Motor neuron (in vitro differentiated cells): Measurements from ENCODE around the gene CDHR2. TPM values are rescaled to one million over a fixed set of nuclear protein-coding genes. Genes with fewer than 3 reads are reported as not detected.
"Not testable (repeated sequence)": the region's sequence is repeated elsewhere in the genome, so short reads cannot be mapped to it uniquely, and the experiment has no call there.

Source experiments
- ATAC-seq, 8 experiments: fragments of 200-7000 bp; cut with Tn5 transposase; replicated peaks in 6 of 8; 2 replicates each; pipeline ENCODE4 v1.8.0; 2021; ENCODE audit warnings: mild to moderate bottlenecking in 8 of 8, moderate library complexity in 8 of 8
- H3K27ac ChIP-seq, 2 donors: fragments of 250-450 bp; sonication (Bioruptor Pico); 2 replicates each; pipeline ENCODE4 v1.9.0; 2021; ENCODE audit warnings: antibody characterized with exemption in 2 of 2, mild to moderate bottlenecking in 2 of 2, moderate library complexity in 1 of 2
- H3K4me1 ChIP-seq, 2 donors: fragments of 250-450 bp; sonication (Bioruptor Pico); replicated peaks in 1 of 2; 2 replicates each; pipeline ENCODE4 v1.6.1; 2021; ENCODE audit warnings: antibody characterized with exemption in 2 of 2, mild to moderate bottlenecking in 2 of 2, moderate library complexity in 1 of 2
- H3K4me3 ChIP-seq, 5 donors: fragments of 250-450 bp; sonication (Bioruptor Pico); 2 replicates each; pipeline ENCODE4 v1.9.0; 2021; ENCODE audit warnings: antibody characterized with exemption in 5 of 5, mild to moderate bottlenecking in 5 of 5, moderate library complexity in 4 of 5
- WGBS, 10 experiments: fragments of 450-650 bp; shearing (Covaris generic); methylation state at CpG; one replicate each; pipeline ENCODE4 v1.0.0; 2022; 5-methylcytosine and 5-hydroxymethylcytosine counted together
- in situ Hi-C, 9 experiments: fragments of 400-800 bp; cut with MboI; loops; one replicate each; pipeline ENCODE4 v1.15.0; 2021; ENCODE audit warnings: low sequenced_read_pairs in 9 of 9, low pct_unique_long_range_greater_than_20kb in 2 of 9; ENCODE audit not compliant: unreplicated experiment in 9 of 9
- total RNA-seq, 8 experiments: library from RNA; unstranded; fragments of 300-600 nt; gene quantifications; 2 replicates each; pipeline versions ENCODE4 v1.2.3 to v1.2.4, GENCODE V29; 2022

The CDHR2 gene
- total RNA-seq, 8 experiments from 2014 or later, result 0.05 to 0.96 (median 0.60) TPM; not detected in 1

DNA sequence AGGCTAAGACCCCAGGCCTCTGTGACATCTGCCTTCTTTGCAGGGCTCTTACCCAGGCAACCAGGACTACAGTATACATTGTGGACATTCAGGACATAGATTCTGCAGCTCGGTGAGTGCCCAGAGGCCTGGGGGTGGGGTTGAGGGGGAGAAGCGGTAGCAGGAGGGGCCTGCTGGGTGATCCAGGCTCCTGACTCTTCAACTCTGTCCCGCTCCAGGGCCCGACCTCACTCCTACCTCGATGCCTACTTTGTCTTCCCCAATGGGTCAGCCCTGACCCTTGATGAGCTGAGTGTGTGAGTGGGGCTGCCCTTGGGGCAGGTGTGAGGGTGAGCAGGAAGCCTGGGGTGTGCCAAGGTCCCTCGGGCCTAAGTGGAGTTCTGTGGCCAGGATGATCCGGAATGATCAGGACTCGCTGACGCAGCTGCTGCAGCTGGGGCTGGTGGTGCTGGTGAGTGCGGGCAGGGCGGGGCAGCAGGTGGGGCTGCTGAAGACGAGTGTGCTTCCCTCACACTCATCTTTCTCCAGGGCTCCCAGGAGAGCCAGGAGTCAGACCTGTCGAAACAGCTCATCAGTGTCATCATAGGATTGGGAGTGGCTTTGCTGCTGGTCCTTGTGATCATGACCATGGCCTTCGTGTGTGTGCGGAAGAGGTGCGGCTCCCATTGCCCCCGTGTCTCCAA, 41.0 kb downstream of the CDHR2 start:
- peaks cover 0 to 14% of the 10 kb centered on the region in 2 donors for H3K4me1 ChIP-seq
- ATAC-seq, result peak in 5 of 8 experiments; percentile 53 to 86 (median 57)
- H3K27ac ChIP-seq, result peak overlapping the region; percentile 18 to 72
- H3K4me3 ChIP-seq, result no peak overlapping the region
- in situ Hi-C loops, result no loop called here
- 40 to 50% methylated on average over 1 to 2 of the region's 17 CpGs; no CpG with 5 or more reads in 8 of the 10 experiments for WGBS, 10 experiments

DNA sequence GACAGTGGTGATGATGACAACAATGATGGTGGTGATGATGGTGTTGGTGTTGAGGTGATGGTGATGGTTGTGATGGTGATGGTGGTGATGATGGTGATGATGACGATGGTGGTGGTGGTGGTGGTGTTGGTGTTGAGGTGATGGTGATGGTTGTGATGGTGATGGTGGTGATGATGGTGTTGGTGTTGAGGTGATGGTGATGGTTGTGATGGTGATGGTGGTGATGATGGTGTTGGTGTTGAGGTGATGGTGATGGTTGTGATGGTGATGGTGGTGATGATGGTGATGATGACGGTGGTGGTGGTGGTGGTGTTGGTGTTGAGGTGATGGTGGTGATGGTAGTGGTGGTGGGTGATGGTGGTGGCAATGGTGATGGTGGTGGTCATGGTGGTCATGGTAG, 42.5 kb downstream of the CDHR2 start:
- H3K27ac ChIP-seq, H3K4me3 ChIP-seq, in situ Hi-C loops, ATAC-seq: not testable (repeated sequence)
- H3K4me1 ChIP-seq, result peaks cover 0 to 14% of the 10 kb centered on the region in 2 donors
- WGBS, 10 experiments, result 14 to 100% (median 50%) methylated on average over 1 to 2 of the region's 2 CpGs; no CpG with 5 or more reads in 3 of the 10 experiments

DNA sequence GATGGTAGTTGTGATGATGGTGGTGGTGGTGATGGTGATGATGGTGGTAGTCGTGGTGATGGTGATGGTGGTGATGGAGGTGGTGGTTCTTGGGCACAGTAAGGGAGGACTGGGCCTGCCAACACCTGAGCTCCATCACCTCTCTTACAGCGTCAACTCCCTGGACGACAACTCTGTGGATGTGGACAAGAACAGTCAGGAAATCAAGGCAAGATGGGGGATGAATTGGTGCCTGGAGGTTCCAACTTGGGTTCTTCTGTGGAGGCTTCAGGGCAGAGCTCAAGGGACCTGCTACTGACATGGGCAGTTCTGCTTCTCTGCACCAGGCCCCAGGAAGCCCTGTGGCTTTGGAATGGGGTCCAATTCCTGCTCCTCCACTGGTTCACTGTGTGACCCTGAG, 43.4 kb downstream of the CDHR2 start:
- 17 to 100% (median 91%) methylated on average over 1 to 3 of the region's 3 CpGs; no CpG with 5 or more reads in 2 of the 10 experiments for WGBS, 10 experiments
- in situ Hi-C loops, result no loop called here
- no peak for ATAC-seq

DNA sequence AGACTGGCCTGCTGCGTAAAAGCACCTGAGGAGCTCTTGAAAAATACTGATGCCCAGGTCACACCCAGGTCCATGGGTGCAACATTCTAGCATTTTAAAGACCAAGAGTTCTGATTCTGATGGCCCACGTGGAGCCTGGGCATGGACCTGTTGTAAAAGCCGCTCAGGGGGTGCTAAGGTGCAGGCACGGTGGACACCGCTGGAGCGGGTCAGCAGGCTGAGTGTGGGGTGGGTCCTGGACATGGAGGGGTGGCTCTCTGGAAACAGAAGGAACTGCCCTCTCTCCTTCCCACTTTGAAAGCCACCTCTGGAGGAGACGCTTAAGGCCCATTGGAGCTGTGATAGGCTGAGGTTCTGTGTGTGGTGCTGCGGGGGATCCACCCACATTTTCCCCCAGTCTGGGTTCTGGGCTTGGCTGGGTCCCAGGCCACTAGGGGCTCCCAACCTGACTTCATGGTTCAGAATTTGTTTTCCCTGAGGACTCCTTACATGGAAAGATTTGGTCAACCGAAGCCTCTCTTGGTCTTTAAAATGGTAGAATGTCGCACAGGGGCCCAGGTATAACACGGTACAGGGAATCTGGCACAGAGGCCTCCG, 44.2 kb downstream of the CDHR2 start:
- H3K4me1 ChIP-seq, result peaks cover 0 to 14% of the 10 kb centered on the region in 2 donors
- 60 to 100% (median 97%) methylated on average over 1 to 6 of the region's 12 CpGs; no CpG with 5 or more reads in 6 of the 10 experiments for WGBS, 10 experiments
- in situ Hi-C loops, result no loop called here
- H3K4me3 ChIP-seq, result no peak overlapping the region
- no peak for ATAC-seq
- no peak overlapping the region for H3K27ac ChIP-seq

More for the DNA sequence above, 43.4 kb downstream of the CDHR2 start:
- no peak overlapping the region for H3K27ac ChIP-seq
- H3K4me1 ChIP-seq, result peaks cover 0 to 14% of the 10 kb centered on the region in 2 donors
- no peak overlapping the region for H3K4me3 ChIP-seq

DNA sequence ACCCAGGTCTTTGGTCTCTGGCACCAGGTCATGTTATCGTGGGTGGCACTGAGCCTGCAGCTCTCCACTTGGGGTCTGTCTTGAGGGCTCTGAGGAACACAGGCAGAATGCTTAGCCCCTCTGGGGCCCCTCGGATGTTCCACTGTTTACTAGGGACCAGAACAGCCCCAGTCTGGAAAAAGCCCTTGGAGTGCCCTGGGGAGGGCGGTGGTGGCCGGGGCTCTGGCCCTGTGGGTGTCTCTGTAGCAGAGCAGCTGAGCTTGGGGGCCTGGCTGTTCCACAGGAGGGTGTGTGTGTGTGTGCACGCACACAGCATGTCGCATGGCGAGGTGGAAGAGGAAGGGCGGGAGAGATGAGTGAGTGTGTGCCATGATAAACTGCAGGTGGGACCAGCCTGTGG, 45.4 kb downstream of the CDHR2 start:
- in situ Hi-C loops, result no loop called here
- ATAC-seq, result no peak
- Histone ChIP-seq H3K27ac (no peak overlapping the region), H3K4me1 (peaks cover 0 to 11% of the 10 kb centered on the region in 2 donors), H3K4me3 (no peak overlapping the region)
- 80% methylated on average over 1 of the region's 8 CpGs; no CpG with 5 or more reads in 9 of the 10 experiments for WGBS, 10 experiments

DNA sequence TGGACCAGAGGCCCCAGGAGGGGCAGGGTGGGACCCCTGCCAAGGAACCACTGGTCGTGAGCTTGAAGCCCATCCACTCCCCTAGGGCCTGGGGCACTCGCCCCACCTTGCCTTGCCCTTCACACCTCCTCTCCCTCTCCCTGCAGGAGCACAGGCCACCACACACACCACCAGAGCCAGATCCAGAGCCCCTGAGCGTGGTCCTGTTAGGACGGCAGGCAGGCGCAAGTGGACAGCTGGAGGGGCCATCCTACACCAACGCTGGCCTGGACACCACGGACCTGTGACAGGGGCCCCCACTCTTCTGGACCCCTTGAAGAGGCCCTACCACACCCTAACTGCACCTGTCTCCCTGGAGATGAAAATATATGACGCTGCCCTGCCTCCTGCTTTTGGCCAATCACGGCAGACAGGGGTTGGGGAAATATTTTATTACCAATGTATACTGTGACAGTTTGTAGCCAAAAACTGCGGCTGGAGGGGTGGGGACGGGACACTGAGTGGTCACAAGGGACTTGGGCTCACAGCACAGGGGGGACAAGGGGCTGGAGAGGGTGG, 46.3 kb downstream of the CDHR2 start:
- in situ Hi-C loops, result no loop called here
- 60 to 100% (median 90%) methylated on average over 2 to 5 of the region's 11 CpGs; no CpG with 5 or more reads in 5 of the 10 experiments for WGBS, 10 experiments

DNA sequence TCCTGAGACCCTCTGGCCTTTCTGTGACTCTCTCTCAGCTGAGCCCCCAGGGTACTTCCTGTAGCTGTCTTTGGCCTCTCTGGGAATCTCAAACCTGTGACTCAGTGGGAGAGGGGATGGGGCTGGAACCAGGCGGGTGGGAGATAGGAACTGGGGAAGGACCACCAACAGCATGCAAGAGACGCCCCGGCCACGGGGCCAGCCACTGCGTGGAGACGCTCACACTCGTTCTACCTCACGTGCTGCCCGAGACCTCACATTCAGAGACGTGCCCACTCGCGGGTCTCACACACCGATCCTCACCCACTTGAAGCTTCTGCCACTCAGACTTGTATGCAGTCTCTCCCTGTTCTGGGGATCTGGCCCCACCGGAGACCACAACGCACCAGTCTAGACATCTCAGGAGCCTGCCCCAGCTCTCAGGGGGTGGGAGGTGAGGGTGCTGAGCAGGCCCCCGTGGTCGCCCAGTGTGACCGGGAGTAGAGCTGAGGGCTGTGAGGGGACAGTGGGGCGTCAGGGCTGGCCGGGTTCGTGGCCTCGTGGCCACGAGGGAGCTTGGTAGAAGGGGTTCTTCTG, 47.0 kb downstream of the CDHR2 start:
- no peaks in the 10 kb centered on the region for H3K4me1 ChIP-seq
- in situ Hi-C loops, result no loop called here
- no peak for ATAC-seq
- H3K27ac ChIP-seq, result no peak overlapping the region
- 40 to 100% methylated on average over 1 to 2 of the region's 23 CpGs; no CpG with 5 or more reads in 8 of the 10 experiments for WGBS, 10 experiments
- no peak overlapping the region for H3K4me3 ChIP-seq

More for the DNA sequence above, 46.3 kb downstream of the CDHR2 start:
- ATAC-seq, result peak in 1 of 8 experiments; percentile 9
- no peak overlapping the region for H3K27ac ChIP-seq
- no peak overlapping the region for H3K4me3 ChIP-seq
- H3K4me1 ChIP-seq, result peaks cover 0 to 4% of the 10 kb centered on the region in 2 donors

DNA sequence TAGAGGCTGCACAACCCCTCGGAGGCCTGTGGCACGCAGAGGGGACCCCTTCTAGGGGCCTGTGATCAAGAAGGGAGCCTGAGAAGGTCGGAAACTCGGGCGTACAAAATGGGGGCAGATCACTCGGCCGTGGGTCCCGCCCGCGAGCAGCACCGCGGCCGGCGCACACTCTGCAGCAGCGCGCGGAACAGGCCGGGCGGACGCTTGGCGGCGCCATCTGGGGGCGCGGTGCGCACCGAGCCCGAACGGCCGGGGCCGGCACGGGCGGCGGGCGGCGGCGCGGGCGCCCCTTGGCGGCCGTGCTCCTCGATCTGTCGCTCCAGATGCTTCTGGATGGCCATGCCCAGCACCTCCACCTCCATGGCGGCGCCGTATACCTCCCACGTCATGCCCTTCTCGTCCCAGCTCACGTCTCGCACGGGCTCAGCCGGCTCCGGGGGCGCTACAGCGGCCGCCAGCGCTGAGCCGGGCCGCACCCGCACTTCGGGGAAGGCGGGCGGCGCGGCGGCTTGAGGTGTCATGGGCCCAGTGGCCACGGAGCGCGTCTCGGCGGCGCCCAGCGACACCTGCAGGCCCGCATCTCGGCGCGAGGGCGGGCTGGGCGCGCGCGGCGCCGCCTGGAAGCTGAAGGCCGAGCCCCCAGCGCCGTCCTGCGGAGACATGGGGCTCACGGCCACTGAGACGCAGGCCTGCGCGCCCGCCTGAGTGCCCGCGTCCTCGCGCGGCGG, 47.7 kb downstream of the CDHR2 start:
- WGBS, 10 experiments, result 20 to 84% (median 66%) methylated on average over 2 to 11 of the region's 98 CpGs; no CpG with 5 or more reads in 5 of the 10 experiments
- Histone ChIP-seq H3K4me1 (peaks cover 0 to 3% of the 10 kb centered on the region in 2 donors), H3K27ac (no peak overlapping the region), H3K4me3 (no peak overlapping the region)
- ATAC-seq, result peak in 4 of 8 experiments; percentile 25 to 93 (median 83)
- in situ Hi-C loops, result no loop called here

DNA sequence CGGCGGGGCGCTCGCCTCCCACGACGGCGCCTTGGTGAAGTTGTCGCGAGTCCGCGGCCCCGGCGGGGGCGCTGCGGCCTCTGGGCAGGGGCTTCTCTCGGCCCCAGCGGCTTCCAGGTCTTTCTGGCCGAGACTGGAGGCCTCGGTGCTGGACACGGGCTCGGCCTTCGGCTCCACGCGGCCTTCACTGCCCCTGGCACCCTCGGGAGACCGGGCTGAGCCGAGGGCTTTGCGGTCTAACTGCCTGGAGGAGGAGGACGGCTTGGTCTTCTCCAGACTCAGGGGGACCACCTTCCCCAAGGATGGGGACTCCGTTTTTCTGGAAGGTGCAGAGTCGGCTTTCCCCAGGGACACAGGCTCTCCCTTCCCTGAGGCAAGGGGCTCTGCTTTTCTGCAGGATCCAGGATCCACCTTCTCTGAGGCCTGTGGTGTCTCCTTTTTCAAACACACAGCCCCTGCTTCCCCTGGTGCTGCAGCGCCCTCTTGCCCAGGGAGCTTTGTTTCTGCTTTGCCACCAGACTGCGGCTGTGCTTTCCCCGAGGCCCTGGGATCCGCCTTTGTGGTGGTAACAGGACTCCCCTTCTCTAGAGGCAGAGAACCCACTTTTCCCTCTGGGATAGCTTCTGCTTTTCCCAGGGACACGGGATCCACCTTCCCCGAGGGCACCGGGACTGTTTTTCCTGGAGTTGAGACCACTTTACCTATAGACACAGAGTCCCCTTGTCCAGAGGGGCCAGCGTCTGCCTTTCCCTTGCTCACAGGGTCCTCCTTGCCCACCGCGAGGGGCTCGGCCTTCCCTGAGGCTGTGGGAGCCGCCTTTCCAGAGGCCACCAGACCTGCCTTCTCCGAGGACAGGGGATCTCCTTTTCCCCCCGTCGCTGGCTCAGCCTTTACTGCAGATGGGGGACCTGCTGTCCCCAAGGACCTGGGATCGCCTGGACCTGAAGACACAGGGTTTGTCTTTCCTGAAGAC, 48.6 kb downstream of the CDHR2 start:
- in situ Hi-C loops, result no loop called here
- H3K4me3 ChIP-seq, result no peak overlapping the region
- 73 to 100% (median 82%) methylated on average over 1 to 22 of the region's 47 CpGs; no CpG with 5 or more reads in 3 of the 10 experiments for WGBS, 10 experiments
- no peak overlapping the region for H3K27ac ChIP-seq
- ATAC-seq, result no peak
- peaks cover 0 to 8% of the 10 kb centered on the region in 2 donors for H3K4me1 ChIP-seq

DNA sequence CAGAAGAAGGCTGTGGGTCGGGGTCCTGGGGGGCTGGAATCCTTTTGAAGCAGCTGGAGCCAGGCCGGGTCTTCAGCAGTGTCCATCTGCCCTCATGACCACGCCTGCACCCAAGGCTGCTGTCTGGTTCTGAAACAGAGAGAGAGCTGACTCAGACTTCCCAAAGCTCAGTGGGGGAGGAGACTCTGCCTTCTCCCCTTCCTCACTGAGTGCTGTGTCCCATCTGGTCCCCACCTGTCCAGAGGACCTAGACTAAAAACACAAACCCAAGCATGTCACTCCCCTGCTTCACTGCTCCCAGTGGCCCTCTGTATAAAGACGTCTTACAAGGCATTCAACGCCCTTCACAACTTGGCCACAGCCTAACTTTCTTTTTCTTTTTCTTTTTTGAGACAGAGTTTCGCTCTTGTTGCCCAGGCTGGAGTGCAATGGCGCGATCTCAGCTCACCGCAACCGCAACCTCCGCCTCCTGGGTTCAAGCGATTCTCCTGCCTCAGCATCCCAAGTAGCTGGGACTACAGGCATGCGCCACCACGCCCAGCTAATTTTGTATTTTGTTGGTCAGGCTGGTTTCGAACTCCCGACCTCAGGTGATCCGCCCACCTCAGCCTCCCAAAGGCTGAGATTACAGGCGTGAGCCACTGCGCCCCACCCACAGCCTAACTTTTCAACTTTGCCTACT, 50.7 kb downstream of the CDHR2 start:
- H3K27ac ChIP-seq, H3K4me1 ChIP-seq, H3K4me3 ChIP-seq, in situ Hi-C loops: not testable (repeated sequence)
- 57 to 100% (median 95%) methylated on average over 1 to 9 of the region's 19 CpGs; no CpG with 5 or more reads in 3 of the 10 experiments for WGBS, 10 experiments
- peak in 4 of 8 experiments; percentile 8 to 64 (median 36) for ATAC-seq

DNA sequence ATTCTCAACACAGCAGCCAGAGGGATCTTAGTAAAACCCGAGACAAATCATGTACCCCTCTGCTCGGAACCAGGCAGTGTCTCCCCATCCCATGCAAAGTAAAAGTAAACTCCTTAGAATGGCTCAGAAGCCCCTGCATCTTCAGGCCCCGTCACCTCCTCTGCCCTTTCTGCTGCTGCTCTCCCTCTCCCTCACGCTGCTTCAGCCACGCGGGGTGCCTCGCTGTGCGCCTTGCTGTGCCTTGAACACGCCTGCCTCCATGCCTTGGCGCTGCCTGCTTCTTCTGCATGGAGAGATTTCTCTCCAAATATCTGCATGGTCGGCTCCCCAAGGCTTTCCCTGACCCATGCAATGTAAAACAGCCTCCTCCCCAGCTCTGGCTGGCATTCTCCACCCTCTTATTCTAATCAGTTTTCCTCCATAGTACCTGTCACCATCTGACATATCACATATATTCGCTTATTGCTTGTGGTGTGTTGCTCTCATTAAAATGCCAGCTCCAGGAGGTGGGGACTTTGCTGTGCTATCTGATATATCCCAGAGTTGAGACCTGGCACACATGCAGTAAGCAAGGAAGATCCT, 52.9 kb downstream of the CDHR2 start:
- 61 to 90% (median 72%) methylated on average over 2 to 9 of the region's 12 CpGs; no CpG with 5 or more reads in 5 of the 10 experiments for WGBS, 10 experiments

More for the DNA sequence above, 52.9 kb downstream of the CDHR2 start:
- Histone ChIP-seq H3K27ac (no peak overlapping the region), H3K4me1 (peaks cover 13 to 16% of the 10 kb centered on the region in 2 donors), H3K4me3 (no peak overlapping the region)
- ATAC-seq, result peak in 5 of 8 experiments; percentile 16 to 71 (median 54)
- in situ Hi-C loops, result no loop called here
